Muscle layer of colon (tissue), 2 donors: Measurements from ENCODE around the gene DNHD1.

Experiments
- H3K27ac ChIP-seq: one replicate; pipeline ENCODE4 v1.7.0; 2013; ENCODE audit warnings: low read depth, mild to moderate bottlenecking, low read length, moderate library complexity
- H3K27me3 ChIP-seq, 2 donors: one replicate each; pipeline ENCODE4 v1.7.0; 2013; ENCODE audit warnings: low read length in 2 of 2, mild to moderate bottlenecking in 2 of 2; ENCODE audit not compliant: insufficient read depth in 2 of 2, control insufficient read depth in 1 of 2
- H3K36me3 ChIP-seq: one replicate; pipeline ENCODE4 v1.7.0; 2013; ENCODE audit warnings: mild to moderate bottlenecking, low read length; ENCODE audit not compliant: insufficient read depth
- H3K4me1 ChIP-seq: one replicate; pipeline ENCODE4 v1.7.0; 2013; ENCODE audit warnings: mild to moderate bottlenecking, low read length; ENCODE audit not compliant: insufficient read depth
- H3K4me3 ChIP-seq, 2 donors: one replicate each; pipeline ENCODE4 v1.7.0; 2013; ENCODE audit warnings: low read length in 2 of 2, low read depth in 1 of 2, mild to moderate bottlenecking in 1 of 2, moderate library complexity in 1 of 2
- H3K9ac ChIP-seq: one replicate; pipeline ENCODE4 v1.7.0; 2013; ENCODE audit warnings: low read length
- H3K9me3 ChIP-seq: one replicate; pipeline ENCODE4 v1.7.0; 2013; ENCODE audit warnings: mild to moderate bottlenecking, low read length
- donor health status: abdominal sarcoma.
- donor health status: Adenocarcinoma of cecum.

Gene DNHD1

GRCh38 chr11:6497069-6497839 lies at the start of gene DNHD1:
Gene DNHD1, plus strand, starts transcription at chr11:6497280. Its CDS starts 936 bp downstream, at chr11:6498216.
- H3K4me3 ChIP-seq = peak within 1 kb of the TSS; percentile 28 to 30
- peak within 1 kb of the TSS; percentile 6 for H3K9ac ChIP-seq
- H3K4me1 ChIP-seq = peaks cover 14% of the 10 kb centered on the region
- no peaks in the 10 kb centered on the region for H3K9me3 ChIP-seq
- peak within 1 kb of the TSS; percentile 50 for H3K27ac ChIP-seq
- no peaks in the 10 kb centered on the region for H3K27me3 ChIP-seq
- peaks cover 6% of the 10 kb centered on the region for H3K36me3 ChIP-seq

GRCh38 chr11:6448574-6448973 lies 48.5 kb upstream of the DNHD1 start:
- Histone ChIP-seq H3K9ac (no peak overlapping the region), H3K9me3 (no peaks in the 10 kb centered on the region), H3K27ac (no peak overlapping the region), H3K4me1 (no peaks in the 10 kb centered on the region), H3K4me3 (no peak overlapping the region), H3K27me3 (no peaks in the 10 kb centered on the region), H3K36me3 (peaks cover 56% of the 10 kb centered on the region)

- no peaks in the 10 kb centered on the region for H3K4me1 ChIP-seq
- no peak overlapping the region for H3K4me3 ChIP-seq
- no peaks in the 10 kb centered on the region for H3K27me3 ChIP-seq
- H3K36me3 ChIP-seq = peaks cover 89% of the 10 kb centered on the region
- H3K27ac ChIP-seq = no peak overlapping the region
- no peaks in the 10 kb centered on the region for H3K9me3 ChIP-seq
- H3K9ac ChIP-seq = no peak overlapping the region
These were observed 44.9 kb upstream of the DNHD1 start for GRCh38 chr11:6452219-6452618.

GRCh38 chr11:6453152-6453551 lies 43.9 kb upstream of the DNHD1 start:
- Histone ChIP-seq H3K4me1 (no peaks in the 10 kb centered on the region), H3K27ac (no peak overlapping the region), H3K9ac (no peak overlapping the region), H3K36me3 (peaks cover 91% of the 10 kb centered on the region), H3K27me3 (no peaks in the 10 kb centered on the region), H3K9me3 (no peaks in the 10 kb centered on the region), H3K4me3 (no peak overlapping the region)

GRCh38 chr11:6455070-6455469 lies 42.0 kb upstream of the DNHD1 start:
- H3K9ac ChIP-seq = no peak overlapping the region
- no peaks in the 10 kb centered on the region for H3K27me3 ChIP-seq
- peaks cover 89% of the 10 kb centered on the region for H3K36me3 ChIP-seq
- H3K4me3 ChIP-seq = no peak overlapping the region
- H3K27ac ChIP-seq = no peak overlapping the region
- H3K9me3 ChIP-seq = no peaks in the 10 kb centered on the region
- no peaks in the 10 kb centered on the region for H3K4me1 ChIP-seq

- H3K36me3 ChIP-seq = peaks cover 74% of the 10 kb centered on the region
- H3K4me3 ChIP-seq = no peak overlapping the region
- H3K9ac ChIP-seq = no peak overlapping the region
- no peaks in the 10 kb centered on the region for H3K27me3 ChIP-seq
- H3K4me1 ChIP-seq = no peaks in the 10 kb centered on the region
- H3K9me3 ChIP-seq = no peaks in the 10 kb centered on the region
- no peak overlapping the region for H3K27ac ChIP-seq
These were observed 40.6 kb upstream of the DNHD1 start for GRCh38 chr11:6456361-6457073.

GRCh38 chr11:6457581-6458320 lies 39.3 kb upstream of the DNHD1 start:
- H3K27ac ChIP-seq = no peak overlapping the region
- no peaks in the 10 kb centered on the region for H3K9me3 ChIP-seq
- H3K27me3 ChIP-seq = no peaks in the 10 kb centered on the region
- no peak overlapping the region for H3K4me3 ChIP-seq
- H3K4me1 ChIP-seq = no peaks in the 10 kb centered on the region
- peaks cover 63% of the 10 kb centered on the region for H3K36me3 ChIP-seq
- no peak overlapping the region for H3K9ac ChIP-seq

GRCh38 chr11:6458352-6459098 lies 38.6 kb upstream of the DNHD1 start:
- peaks cover 59% of the 10 kb centered on the region for H3K36me3 ChIP-seq

GRCh38 chr11:6459099-6459450 lies 38.0 kb upstream of the DNHD1 start:
- no peaks in the 10 kb centered on the region for H3K9me3 ChIP-seq
- H3K36me3 ChIP-seq = peaks cover 60% of the 10 kb centered on the region
- H3K4me3 ChIP-seq = no peak overlapping the region
- H3K27me3 ChIP-seq = no peaks in the 10 kb centered on the region
- H3K4me1 ChIP-seq = no peaks in the 10 kb centered on the region
- no peak overlapping the region for H3K27ac ChIP-seq
- no peak overlapping the region for H3K9ac ChIP-seq

More at GRCh38 chr11:6458352-6459098, 38.6 kb upstream of the DNHD1 start:
- H3K4me3 ChIP-seq = no peak overlapping the region
- H3K9me3 ChIP-seq = no peaks in the 10 kb centered on the region
- H3K9ac ChIP-seq = no peak overlapping the region
- no peaks in the 10 kb centered on the region for H3K27me3 ChIP-seq
- no peak overlapping the region for H3K27ac ChIP-seq
- no peaks in the 10 kb centered on the region for H3K4me1 ChIP-seq

GRCh38 chr11:6468712-6469495 lies 28.2 kb upstream of the DNHD1 start:
- Histone ChIP-seq H3K9ac (peak overlapping the region; percentile 2), H3K27ac (no peak overlapping the region), H3K4me3 (peak overlapping the region in 1 of 2 donors; percentile 12), H3K4me1 (peaks cover 32% of the 10 kb centered on the region), H3K27me3 (no peaks in the 10 kb centered on the region), H3K36me3 (peaks cover 13% of the 10 kb centered on the region), H3K9me3 (no peaks in the 10 kb centered on the region)
